ENCODE data around the gene LYST. TPM values are rescaled to one million over a fixed set of nuclear protein-coding genes. Genes with fewer than 3 reads are reported as not detected.

The LYST gene
- total and polyA plus RNA-seq, 2 donors (not counting 3 experiments of a cell fraction or from before 2014, with no cell fraction given) = 3.1 to 9.6 TPM

- no peak overlapping the region for H2AFZ ChIP-seq (ENCODE audit: low read depth, low read length)
- no peaks in the 10 kb centered on the region for H3K27me3 ChIP-seq (ENCODE audit: control insufficient read depth in 2 of 2, insufficient read depth in 2 of 2, low read length in 2 of 2)
- H4K20me1 ChIP-seq (replicated peaks; ENCODE audit: control insufficient read depth, extremely low read depth, insufficient read depth, low read length) = no peaks in the 10 kb centered on the region
- TF ChIP-seq POLR2A (IDR thresholded peaks at IDR 0.05; ENCODE audit: low read depth, low read length) (no peak), POLR2AphosphoS5 (IDR thresholded peaks at IDR 0.05; ENCODE audit: insufficient read depth, low read depth, low read length) (no peak), JUN (IDR thresholded peaks at IDR 0.05; ENCODE audit: borderline replicate concordance, insufficient read depth, insufficient read length, low read depth) (no peak), MAX (IDR thresholded peaks at IDR 0.05; ENCODE audit: insufficient read depth, insufficient read length) (no peak), CTCF (IDR thresholded peaks at IDR 0.05; ENCODE audit: extremely low read depth in 1 of 2, insufficient read depth in 1 of 2, low read depth in 1 of 2, low read length in 2 of 2) (no peak), GATA2 (IDR thresholded peaks at IDR 0.05; ENCODE audit: insufficient read depth, insufficient read length, low read depth, low read length) (no peak), FOS (IDR thresholded peaks at IDR 0.05; ENCODE audit: borderline replicate concordance, insufficient read depth, low read length) (no peak), EZH2 (IDR thresholded peaks at IDR 0.05; ENCODE audit: borderline replicate concordance, low read depth, low read length, severe bottlenecking) (no peak)
- H3K79me2 ChIP-seq (ENCODE audit: control insufficient read depth, insufficient read depth, low read length) = no peaks in the 10 kb centered on the region
- ChIA-PET POLR2A (no interaction called here), CTCF (no interaction called here)
- H3K27ac ChIP-seq (ENCODE audit: insufficient read depth, low read depth, low read length) = no peak overlapping the region
- no peaks in the 10 kb centered on the region for H3K9me3 ChIP-seq (replicated peaks; ENCODE audit: control insufficient read depth, insufficient read depth, low read length)
- no peaks in the 10 kb centered on the region for H3K4me1 ChIP-seq (ENCODE audit: control insufficient read depth, extremely low read depth, insufficient read depth, low read length)
- H3K4me3 ChIP-seq (replicated peaks in 1 of 3; ENCODE audit: insufficient read depth in 1 of 3, low read depth in 1 of 3, low read length in 3 of 3) = no peak overlapping the region
- no peak overlapping the region for H3K9ac ChIP-seq (replicated peaks; ENCODE audit: extremely low read depth, insufficient read depth, low read length)
- intact Hi-C loops (cut with micrococcal nuclease) (no loop called here), dilution Hi-C loops (cut with MboI; ENCODE audit: extremely low pct_ligation_motif_present, low sequenced_read_pairs) (no loop called here)
- H3K4me2 ChIP-seq (ENCODE audit: insufficient read depth, low read length) = no peak overlapping the region
- H3K36me3 ChIP-seq (ENCODE audit: control insufficient read depth in 2 of 2, extremely low read depth in 1 of 2, insufficient read depth in 2 of 2, low read length in 2 of 2) = no peaks in the 10 kb centered on the region
- H3K9me1 ChIP-seq (replicated peaks; ENCODE audit: control insufficient read depth, extremely low read depth, insufficient read depth, low read length) = peaks cover 3% of the 10 kb centered on the region
- FAIRE-seq (no peak), DNase-seq (ENCODE audit: low read depth, low spot score) (no peak)
- no TSS peak for BruUV-seq (replicated peaks)
Observed at GRCh38 chr1:235712812-235713211, 153.9 kb downstream of the LYST start.
